Measurements from ENCODE around the gene ZNF680. TPM values are rescaled to one million over a fixed set of nuclear protein-coding genes. Genes with fewer than 3 reads are reported as not detected.

Gene ZNF680
- polyA plus RNA-seq, 1 experiment: 0.66 TPM

- POLR2A ChIA-PET: no interaction called here
- Histone ChIP-seq H3K27me3 (ENCODE audit: control insufficient read depth, insufficient read depth, low read length) (no peaks in the 10 kb centered on the region), H3K36me3 (ENCODE audit: control insufficient read depth, insufficient read depth, low read length) (no peaks in the 10 kb centered on the region), H3K4me3 (ENCODE audit: low read depth, low read length) (no peak overlapping the region)
- CTCF ChIA-PET: no interaction called here
- no peak for DNase-seq (ENCODE audit: low read depth)
- TF ChIP-seq CTCF (IDR thresholded peaks at IDR 0.05; ENCODE audit: insufficient read depth, low read depth, low read length): no peak
Measured at GRCh38 chr7:64494912-64495461, 67.9 kb downstream of the ZNF680 start.

- Histone ChIP-seq H3K4me3 (ENCODE audit: low read depth, low read length) (no peak overlapping the region), H3K27me3 (ENCODE audit: control insufficient read depth, insufficient read depth, low read length) (no peaks in the 10 kb centered on the region), H3K36me3 (ENCODE audit: control insufficient read depth, insufficient read depth, low read length) (no peaks in the 10 kb centered on the region)
- no peak for DNase-seq (ENCODE audit: low read depth)
- CTCF ChIA-PET: no interaction called here
- no peak for TF ChIP-seq CTCF (IDR thresholded peaks at IDR 0.05; ENCODE audit: insufficient read depth, low read depth, low read length)
- POLR2A ChIA-PET: no interaction called here
Measured at GRCh38 chr7:64485623-64486022, 77.2 kb downstream of the ZNF680 start.

Other genes starting within 250 kb of the ZNF680 start
- 2.9 and 4.7 TPM in 2 replicates for gene ZNF736, start 249.1 kb downstream of the ZNF680 start, polyA plus RNA-seq (2011; rRNA removed)
- 1.4 and 1.8 TPM in 2 replicates for gene ZNF107, start 103.1 kb upstream of the ZNF680 start, polyA plus RNA-seq (2011; rRNA removed)
- 1.3 and 2.8 TPM in 2 replicates for gene ZNF138, start 231.4 kb upstream of the ZNF680 start, polyA plus RNA-seq (2011; rRNA removed)

Data from BJ (cell line).